Measurements from ENCODE around the gene NCOA1. TPM values are rescaled to one million over a fixed set of nuclear protein-coding genes. Genes with fewer than 3 reads are reported as not detected.
"Not testable (repeated sequence)": the region's sequence is repeated elsewhere in the genome, so short reads cannot be mapped to it uniquely, and the experiment has no call there.

NCOA1 gene
- total and polyA plus RNA-seq, 2 experiments from 2014 or later, result 6.7 to 9.1 TPM

DNA sequence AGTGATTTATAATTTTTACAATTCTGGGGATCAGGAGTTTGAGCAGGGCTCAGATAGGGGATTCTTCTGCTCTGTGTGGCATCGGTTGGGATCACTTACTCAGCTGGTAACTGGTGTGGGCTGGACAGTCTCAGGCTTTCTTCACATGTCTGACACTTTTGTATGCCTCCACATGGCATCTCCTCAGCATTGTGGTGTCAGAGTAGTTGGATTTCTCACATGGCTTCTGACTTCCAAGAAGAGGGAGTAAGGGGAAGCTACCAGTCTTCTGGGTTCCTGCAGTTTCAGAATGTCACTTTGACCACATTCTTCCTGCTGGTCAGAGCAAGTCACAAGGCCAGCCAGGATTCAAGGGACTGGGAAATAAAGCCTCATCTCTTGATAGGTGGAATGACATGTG, 55.6 kb downstream of the NCOA1 start:
- H3K36me3 ChIP-seq, result no peaks in the 10 kb centered on the region
- no peaks in the 10 kb centered on the region for H3K9me3 ChIP-seq (ENCODE audit: low read depth)
- no peak for DNase-seq (ENCODE audit: low read depth in 1 of 2, low spot score in 1 of 2)
- TF ChIP-seq, protein P1, sequence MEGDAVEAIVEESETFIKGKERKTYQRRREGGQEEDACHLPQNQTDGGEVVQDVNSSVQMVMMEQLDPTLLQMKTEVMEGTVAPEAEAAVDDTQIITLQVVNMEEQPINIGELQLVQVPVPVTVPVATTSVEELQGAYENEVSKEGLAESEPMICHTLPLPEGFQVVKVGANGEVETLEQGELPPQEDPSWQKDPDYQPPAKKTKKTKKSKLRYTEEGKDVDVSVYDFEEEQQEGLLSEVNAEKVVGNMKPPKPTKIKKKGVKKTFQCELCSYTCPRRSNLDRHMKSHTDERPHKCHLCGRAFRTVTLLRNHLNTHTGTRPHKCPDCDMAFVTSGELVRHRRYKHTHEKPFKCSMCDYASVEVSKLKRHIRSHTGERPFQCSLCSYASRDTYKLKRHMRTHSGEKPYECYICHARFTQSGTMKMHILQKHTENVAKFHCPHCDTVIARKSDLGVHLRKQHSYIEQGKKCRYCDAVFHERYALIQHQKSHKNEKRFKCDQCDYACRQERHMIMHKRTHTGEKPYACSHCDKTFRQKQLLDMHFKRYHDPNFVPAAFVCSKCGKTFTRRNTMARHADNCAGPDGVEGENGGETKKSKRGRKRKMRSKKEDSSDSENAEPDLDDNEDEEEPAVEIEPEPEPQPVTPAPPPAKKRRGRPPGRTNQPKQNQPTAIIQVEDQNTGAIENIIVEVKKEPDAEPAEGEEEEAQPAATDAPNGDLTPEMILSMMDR (IDR thresholded peaks at IDR 0.05; ENCODE audit: low read depth, low read length), result no peak
- no peak overlapping the region for H3K27ac ChIP-seq
- H3K4me3 ChIP-seq, result no peak overlapping the region
- H3K27me3 ChIP-seq, result no peaks in the 10 kb centered on the region
- no peaks in the 10 kb centered on the region for H3K4me1 ChIP-seq (ENCODE audit: low read depth)

DNA sequence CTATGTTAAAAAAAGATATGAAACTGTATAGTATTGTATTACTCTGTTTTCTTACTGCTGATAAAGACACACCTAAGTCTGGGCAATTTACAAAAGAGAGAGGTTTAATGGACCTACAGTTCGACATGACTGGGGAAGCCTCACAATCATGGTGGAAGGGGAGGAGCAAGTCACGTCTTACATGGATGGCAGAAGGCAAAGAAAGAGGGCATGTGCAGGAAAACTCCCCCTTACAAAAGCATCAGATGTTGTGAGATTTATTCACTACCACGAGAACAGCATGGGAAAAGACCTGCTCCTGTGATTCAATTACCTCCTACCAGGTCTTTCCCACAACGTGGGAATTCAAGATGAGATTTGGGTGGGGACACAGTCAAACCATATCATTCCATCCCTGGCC, 57.0 kb downstream of the NCOA1 start:
- H3K9me3 ChIP-seq (ENCODE audit: low read depth), result no peaks in the 10 kb centered on the region
- no peaks in the 10 kb centered on the region for H3K36me3 ChIP-seq
- no peak for DNase-seq (ENCODE audit: low read depth in 1 of 2, low spot score in 1 of 2)
- H3K27me3 ChIP-seq, result no peaks in the 10 kb centered on the region
- H3K27ac ChIP-seq, result no peak overlapping the region
- TF ChIP-seq, protein P1 (IDR thresholded peaks at IDR 0.05; ENCODE audit: low read depth, low read length), result no peak
- H3K4me1 ChIP-seq (ENCODE audit: low read depth), result no peaks in the 10 kb centered on the region
- no peak overlapping the region for H3K4me3 ChIP-seq

DNA sequence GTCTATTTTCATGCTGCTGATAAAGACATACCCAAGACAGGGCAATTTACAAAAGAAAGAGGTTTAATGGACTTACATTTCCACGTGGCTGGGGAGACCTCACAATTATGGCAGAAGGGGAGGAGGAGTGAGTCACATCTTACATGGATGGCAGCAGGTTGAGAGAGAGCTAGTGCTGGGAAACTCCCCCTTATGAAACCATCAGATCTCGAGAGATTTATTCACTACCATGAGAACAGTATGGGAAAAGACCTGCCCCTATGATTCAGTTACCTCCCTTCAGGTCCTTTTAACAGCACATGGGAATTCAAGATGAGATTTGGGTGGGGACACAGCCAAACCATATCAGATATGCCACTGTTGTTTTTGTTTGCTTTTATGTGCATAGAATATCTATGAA, 59.2 kb downstream of the NCOA1 start:
- not testable (repeated sequence) for H3K27ac ChIP-seq; H3K9me3 ChIP-seq (ENCODE audit: low read depth); DNase-seq (ENCODE audit: low read depth in 1 of 2, low spot score in 1 of 2); H3K4me3 ChIP-seq; H3K27me3 ChIP-seq; H3K36me3 ChIP-seq; H3K4me1 ChIP-seq (ENCODE audit: low read depth)

DNA sequence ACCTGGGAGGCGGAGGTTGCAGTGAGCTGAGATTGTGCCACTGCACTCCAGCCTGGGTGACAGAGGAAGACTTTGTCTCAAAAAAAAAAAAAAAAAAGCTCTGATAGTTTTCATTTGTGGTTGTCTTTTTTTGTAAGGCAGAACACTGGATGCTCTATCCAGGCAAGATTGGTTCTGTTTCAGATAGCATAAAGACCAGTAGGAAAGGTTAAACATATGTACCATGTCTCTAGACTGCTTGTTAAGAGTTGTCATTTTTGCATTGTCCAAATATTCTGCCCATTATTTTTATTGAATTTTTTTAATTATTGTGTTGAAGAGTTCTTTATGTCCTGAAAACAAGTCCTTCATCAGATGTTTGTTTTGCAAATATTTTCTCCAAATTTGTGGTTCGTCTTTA, 60.0 kb downstream of the NCOA1 start:
- no peak overlapping the region for H3K4me3 ChIP-seq
- no peaks in the 10 kb centered on the region for H3K4me1 ChIP-seq (ENCODE audit: low read depth)
- no peaks in the 10 kb centered on the region for H3K9me3 ChIP-seq (ENCODE audit: low read depth)
- no peak for DNase-seq (ENCODE audit: low read depth in 1 of 2, low spot score in 1 of 2)
- TF ChIP-seq, protein P1 (IDR thresholded peaks at IDR 0.05; ENCODE audit: low read depth, low read length), result no peak
- H3K27ac ChIP-seq, result no peak overlapping the region
- H3K36me3 ChIP-seq, result no peaks in the 10 kb centered on the region
- H3K27me3 ChIP-seq, result no peaks in the 10 kb centered on the region

DNA sequence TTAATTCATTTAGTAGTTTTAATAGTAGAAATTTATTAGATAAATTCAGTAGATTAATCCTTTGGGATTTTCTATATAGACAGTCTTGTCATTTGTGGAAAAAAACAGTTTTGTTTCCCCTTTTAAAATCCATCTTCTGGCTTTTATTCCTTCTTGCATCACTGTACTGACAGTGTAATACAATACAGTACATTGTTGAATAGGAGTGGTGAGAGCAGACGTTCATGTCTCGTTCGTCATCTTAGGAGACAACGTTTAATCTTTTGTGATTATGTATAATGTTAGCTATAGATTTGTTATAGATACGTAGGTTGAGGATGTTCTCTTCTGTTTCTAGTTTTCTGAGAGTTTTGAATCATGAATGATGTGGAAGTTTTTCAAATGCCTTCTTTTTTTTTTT, 61.8 kb downstream of the NCOA1 start:
- Histone ChIP-seq H3K4me1 (ENCODE audit: low read depth) (no peaks in the 10 kb centered on the region), H3K4me3 (no peak overlapping the region), H3K9me3 (ENCODE audit: low read depth) (no peaks in the 10 kb centered on the region), H3K36me3 (no peaks in the 10 kb centered on the region), H3K27ac (no peak overlapping the region), H3K27me3 (no peaks in the 10 kb centered on the region)
- DNase-seq (ENCODE audit: low read depth in 1 of 2, low spot score in 1 of 2), result no peak
- TF ChIP-seq, protein P1 (IDR thresholded peaks at IDR 0.05; ENCODE audit: low read depth, low read length), result no peak

DNA sequence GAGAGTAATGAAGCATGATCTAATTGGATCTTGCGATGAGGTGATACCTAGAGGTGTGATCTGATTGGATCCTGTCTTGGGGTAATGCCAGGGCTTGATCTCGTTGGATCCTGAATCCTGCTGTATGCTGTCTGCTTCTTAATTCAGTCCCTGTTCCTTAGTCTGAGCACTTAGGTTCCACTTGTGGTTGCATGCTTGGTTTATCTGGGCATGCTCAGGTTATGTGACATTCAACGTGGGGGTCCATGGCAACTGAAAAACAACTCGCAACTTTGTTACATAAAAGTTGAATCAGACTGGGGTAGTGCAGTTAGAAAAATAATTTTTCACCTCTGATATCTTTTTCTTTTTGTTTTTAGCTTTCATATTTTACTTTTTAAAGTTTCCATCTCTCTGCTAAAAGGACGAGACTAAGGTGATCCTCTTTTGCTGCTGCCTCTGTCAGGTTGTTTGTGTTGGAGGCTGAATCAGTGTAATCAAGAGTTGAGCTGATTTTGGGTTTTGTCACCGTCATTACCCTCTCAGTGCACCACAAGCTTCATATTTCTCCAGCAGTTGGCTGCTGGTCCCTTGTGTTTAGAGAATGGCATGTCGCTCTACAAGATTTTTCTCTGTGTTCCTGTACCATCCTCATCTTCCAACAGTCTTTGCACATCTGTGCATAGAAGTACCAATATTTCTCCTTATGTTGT, 67.9 kb downstream of the NCOA1 start:
- TF ChIP-seq, protein P1 (IDR thresholded peaks at IDR 0.05; ENCODE audit: low read depth, low read length), result no peak

More for the DNA sequence above, 67.9 kb downstream of the NCOA1 start:
- H3K4me1 ChIP-seq (ENCODE audit: low read depth), result no peaks in the 10 kb centered on the region
- H3K27ac ChIP-seq, result no peak overlapping the region
- H3K36me3 ChIP-seq, result no peaks in the 10 kb centered on the region
- H3K27me3 ChIP-seq, result no peaks in the 10 kb centered on the region
- H3K9me3 ChIP-seq (ENCODE audit: low read depth), result no peaks in the 10 kb centered on the region
- no peak overlapping the region for H3K4me3 ChIP-seq
- no peak for DNase-seq (ENCODE audit: low read depth in 1 of 2, low spot score in 1 of 2)

Data from cardiac muscle cell (in vitro differentiated cells and primary cell).